Right lobe of liver (tissue), 4 donors: ENCODE data around the gene SYT1.

Source experiments
- POLR2A ChIP-seq: fragments of 450-650 bp; IDR thresholded peaks from one replicate; pipeline ENCODE4 v1.6.1; 2017; ENCODE audit warnings: antibody characterized with exemption, mild to moderate bottlenecking
- TF ChIP-seq, protein P1 (sequence below), 4 donors: fragments of 200-600 bp in 3 of 4; fragments of 450-650 bp in 1 of 4; IDR thresholded peaks; one replicate each; pipeline versions ENCODE4 v1.5.1 to v1.8.0; 2016 to 2022; ENCODE audit warnings: antibody characterized with exemption in 4 of 4, mild to moderate bottlenecking in 2 of 4
- donor health status: DM: no; HTN: no; CAD: no.
- donor health status: DM: no; HTN: no; CAD: no.
- donor health status: DM: no; HTN: yes; CAD: no.

- TF ChIP-seq POLR2A: no peak
- TF ChIP-seq, protein P1, sequence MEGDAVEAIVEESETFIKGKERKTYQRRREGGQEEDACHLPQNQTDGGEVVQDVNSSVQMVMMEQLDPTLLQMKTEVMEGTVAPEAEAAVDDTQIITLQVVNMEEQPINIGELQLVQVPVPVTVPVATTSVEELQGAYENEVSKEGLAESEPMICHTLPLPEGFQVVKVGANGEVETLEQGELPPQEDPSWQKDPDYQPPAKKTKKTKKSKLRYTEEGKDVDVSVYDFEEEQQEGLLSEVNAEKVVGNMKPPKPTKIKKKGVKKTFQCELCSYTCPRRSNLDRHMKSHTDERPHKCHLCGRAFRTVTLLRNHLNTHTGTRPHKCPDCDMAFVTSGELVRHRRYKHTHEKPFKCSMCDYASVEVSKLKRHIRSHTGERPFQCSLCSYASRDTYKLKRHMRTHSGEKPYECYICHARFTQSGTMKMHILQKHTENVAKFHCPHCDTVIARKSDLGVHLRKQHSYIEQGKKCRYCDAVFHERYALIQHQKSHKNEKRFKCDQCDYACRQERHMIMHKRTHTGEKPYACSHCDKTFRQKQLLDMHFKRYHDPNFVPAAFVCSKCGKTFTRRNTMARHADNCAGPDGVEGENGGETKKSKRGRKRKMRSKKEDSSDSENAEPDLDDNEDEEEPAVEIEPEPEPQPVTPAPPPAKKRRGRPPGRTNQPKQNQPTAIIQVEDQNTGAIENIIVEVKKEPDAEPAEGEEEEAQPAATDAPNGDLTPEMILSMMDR (IDR thresholded peaks at IDR 0.05): no peak
Measured at GRCh38 chr12:79442396-79442795, 577.8 kb downstream of the SYT1 start.
